CD4-positive, alpha-beta T cell treated with Interleukin-15 for 1 hour (primary cell): ENCODE measurements around the gene KCNA5.

Experiments used
- DNase-seq: peaks from one replicate; pipeline ENCODE4 v3.0.0-alpha.2; 2020

The KCNA5 gene

DNA sequence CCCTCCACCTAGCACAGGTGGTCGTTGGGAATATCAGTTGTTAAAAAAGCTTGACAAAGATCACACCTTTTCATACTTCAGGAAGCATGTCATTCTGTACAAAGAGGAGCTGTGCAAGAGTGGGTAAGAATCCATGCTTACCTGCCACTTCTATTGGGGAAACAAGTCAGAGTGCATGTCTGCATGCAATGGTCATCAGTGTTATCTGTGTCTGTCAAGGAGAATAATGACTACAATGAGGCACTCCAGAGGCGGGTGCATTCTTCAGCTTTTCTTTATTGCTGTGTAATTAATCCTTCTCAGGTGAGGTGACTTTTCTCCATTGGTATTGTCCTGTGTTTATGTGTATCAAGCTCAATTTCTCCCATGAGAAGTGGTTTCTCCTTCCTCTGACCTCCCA is 24.4 kb downstream of the KCNA5 start:
- DNase-seq = no peak

DNA sequence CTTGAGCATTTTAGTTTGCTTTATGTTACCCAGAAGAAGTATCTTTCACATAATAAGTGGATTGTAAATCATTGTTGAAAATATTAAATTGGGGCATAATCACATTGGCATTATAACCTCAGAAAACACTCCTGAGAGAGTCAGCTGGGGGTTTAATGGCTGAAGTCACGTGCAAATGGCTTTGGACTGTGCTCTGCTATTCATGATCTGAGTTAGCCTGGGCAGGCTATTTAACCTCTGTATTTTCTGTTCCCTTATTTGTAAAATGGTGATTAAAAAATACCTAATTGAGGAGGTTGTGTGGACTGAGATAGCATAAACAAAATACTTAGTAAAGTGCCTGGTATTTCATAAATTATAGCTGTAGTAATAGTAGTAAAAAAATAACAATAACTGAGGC is 24.9 kb downstream of the KCNA5 start:
- DNase-seq = no peak

DNA sequence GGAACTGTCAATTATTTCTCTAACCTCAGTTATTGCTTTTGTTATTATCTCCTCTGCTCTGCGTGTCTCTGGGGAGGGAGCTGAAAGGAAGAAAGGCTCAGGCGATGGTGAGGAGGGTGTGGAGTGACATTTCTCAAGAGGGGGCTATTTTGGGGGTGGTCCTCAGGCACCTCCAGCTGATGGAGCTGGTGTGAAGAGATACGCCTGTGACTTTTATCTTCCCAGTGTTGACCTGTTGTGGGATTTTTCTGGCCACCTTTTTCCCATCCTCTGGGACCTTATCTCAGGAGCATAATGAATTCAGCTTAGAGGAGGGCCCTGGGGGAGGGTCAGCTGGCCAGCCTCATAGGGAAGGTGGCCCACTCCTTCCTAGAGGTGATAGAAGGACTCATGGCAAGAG is 26.4 kb downstream of the KCNA5 start:
- no peak for DNase-seq

DNA sequence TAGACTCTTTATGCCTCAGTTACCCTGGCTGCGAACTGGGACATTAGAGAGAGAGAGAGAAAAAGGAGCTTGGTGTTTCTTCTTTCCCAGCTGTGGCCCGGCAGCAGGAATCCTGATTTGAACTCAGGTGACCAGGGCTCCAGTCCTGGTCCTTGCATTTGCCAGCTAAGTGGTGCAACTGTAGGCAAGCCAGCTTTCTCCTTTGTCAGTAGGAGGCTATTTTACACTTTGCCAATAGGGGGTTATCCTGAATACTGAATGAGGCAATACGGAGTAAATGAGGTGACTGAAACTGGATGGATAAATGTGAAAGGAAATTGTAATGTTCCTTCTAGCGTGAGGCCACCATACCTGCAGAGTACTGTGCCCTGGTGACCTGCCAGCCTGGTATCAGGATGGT is 27.8 kb downstream of the KCNA5 start:
- DNase-seq = no peak

DNA sequence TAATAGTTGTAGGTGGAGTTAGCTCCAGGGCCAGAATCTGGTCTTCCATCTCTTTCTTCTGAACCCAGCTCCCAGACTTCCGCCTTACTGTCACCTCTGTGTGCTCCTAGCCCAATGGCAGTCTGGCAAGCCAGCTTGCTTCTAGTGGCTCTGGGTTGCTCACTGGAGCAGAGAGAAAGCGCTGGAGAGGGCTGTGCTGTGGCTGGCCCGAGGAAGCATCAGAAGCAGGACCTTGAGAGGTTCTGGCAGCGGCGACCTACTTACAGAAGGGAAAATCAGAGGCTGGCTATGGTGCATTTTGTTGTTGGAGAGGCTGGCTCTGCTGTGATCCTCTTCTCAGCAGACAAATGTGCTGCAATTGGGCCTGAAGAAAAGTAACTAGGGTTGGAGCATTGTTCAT is 28.6 kb downstream of the KCNA5 start:
- no peak for DNase-seq

DNA sequence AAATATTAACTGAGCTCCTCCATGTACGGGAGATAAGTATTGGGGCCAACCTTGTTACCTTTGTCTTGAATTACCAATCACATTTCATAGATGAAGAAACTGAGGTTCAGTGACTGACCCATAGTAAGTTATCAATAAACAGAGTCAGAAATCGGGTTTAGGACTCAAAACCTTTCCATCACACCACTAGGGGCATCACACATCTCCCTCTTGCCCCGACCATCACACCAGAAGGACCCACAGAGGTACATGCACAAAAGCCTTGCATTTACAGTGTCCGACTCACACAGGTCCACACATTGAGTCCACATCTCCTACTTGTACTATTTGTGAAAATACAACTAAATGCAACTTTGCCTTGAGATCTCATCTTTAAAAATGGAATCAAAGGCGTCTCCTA is 29.4 kb downstream of the KCNA5 start:
- DNase-seq = no peak

DNA sequence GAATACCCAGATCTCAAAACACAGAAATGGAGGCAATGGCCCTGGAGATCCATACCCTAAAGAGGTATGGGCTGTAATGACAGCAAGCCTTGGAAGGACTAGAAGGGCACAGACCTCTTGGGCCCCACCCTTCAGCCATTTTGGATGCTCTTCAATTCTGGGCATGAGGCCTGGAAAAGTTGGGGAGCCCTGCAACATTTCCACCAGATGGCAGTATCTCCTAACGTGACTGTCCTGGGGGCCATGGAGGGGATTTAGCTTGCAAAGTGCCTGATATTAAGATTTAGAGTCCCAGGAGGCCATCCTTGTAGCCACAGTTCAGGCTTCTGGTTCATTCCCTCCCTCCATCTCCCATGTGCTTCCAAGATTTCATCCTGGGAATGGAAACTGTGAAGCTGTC is 30.2 kb downstream of the KCNA5 start:
- DNase-seq = no peak

DNA sequence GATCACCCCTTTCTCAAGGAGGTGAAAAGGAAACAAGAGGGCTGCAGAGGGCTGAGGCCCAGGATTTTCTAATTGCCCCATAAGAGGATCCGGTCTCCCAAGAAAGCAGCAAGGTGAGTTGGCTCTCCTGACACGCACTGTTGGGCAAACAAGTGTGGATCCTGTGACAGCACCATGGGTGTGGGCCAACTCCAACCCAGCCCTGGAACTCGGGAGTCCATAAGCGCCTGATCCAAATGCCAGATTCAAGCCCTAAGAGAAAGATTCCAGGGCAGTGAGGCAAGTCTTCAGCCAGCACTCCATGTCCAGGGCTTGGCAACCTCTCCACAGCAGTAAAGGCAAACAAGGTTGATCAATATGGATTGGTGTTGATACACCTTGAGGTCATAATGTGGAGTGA is 33.1 kb downstream of the KCNA5 start:
- DNase-seq = no peak

DNA sequence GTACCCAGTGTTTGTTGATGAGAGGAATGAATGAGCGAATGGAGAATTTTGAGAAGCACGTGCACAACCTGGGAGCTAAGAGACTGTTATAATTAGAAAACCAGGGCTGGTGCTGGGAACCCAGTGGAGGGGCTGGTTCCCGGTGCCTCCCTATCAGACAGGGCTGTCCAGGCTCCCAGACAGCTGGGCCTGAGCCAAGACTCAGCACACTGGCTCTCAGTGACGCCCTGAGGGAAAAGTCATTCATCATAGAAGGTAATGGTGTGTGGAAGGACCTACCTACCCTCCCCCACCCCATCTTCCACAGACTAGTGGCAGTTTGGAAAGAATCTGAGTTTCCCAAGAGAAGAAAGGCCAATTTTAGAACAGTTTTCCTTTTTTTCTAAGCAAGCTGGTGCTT is 34.7 kb downstream of the KCNA5 start:
- DNase-seq = no peak

DNA sequence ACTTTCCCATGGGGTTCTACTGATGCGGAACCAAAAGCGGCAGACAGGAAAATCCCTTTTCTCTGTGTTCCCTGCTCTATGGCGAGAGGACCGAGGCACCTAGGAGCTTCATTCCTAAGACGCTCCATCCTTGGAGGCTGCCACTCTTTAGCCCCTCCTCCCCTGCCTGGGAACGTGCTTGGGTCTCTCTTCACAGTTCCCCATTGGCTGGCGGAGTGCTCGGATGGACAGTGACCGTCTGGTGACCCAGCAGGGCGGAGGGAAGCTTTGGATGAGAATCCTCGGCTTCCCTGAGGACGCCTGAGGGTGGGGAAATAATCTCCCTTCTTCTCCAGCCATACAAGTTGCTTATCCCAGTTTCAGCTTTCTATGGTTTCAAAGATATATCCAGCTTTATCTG is 37.3 kb downstream of the KCNA5 start:
- no peak for DNase-seq

DNA sequence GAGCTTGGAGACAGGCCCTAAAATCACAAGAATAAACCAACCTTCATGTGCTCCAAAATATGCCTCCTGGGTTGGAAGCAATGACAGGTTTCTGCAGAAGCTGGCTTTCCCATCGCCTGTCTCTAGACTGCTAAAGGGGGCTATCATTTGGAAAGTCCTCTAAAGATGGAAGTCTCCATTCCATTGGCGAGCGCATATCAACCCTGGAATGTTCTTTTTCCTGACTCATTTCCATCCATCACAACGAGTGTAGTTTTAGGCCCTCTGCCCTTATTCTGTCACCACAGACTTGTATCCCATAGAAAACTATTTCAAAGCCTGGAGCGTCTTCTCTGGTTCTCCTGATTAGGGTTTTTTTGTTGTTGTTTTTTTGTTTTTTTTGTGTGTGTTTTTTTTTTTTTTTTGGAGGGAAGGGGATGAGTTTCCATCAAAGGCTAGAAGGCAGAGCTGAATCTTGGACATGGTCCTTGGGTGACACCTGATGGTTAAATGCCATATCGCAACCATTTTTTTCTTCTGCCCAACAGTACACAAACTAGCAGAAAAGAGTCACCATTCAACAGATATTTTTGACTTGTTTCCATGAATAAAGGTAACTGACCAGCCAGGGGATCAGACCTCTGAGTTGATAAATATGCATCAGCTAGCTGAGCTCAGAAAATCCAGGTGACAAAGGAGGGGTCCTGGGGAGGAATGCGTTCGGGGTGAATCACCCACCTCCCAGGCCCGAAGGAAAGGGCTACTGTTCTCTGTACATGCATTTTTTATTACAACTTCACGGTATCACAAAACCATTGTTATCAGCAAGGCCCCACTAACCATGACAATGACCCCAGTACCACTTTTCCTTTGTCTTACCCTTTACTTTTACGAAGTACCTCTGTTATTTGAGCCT is 40.5 kb downstream of the KCNA5 start:
- no peak for DNase-seq

DNA sequence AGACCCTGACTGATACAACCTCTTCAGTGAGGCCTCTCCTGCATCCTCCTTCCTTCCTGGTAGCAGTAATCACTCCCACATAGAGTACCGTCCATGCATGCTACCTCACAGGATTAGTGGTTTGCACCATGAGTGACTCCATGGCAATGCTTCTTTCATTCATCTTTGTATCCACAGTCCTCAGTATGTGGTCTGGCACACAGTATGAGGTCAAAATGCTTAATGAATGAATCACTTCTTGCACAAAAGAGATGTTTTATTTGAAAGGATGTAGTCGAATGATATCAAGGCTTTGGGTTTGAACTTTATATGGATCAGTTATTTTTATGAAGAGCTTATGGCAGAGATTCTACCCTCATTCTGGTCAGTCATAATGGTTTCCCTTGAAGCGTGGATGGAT is 42.2 kb downstream of the KCNA5 start:
- no peak for DNase-seq

DNA sequence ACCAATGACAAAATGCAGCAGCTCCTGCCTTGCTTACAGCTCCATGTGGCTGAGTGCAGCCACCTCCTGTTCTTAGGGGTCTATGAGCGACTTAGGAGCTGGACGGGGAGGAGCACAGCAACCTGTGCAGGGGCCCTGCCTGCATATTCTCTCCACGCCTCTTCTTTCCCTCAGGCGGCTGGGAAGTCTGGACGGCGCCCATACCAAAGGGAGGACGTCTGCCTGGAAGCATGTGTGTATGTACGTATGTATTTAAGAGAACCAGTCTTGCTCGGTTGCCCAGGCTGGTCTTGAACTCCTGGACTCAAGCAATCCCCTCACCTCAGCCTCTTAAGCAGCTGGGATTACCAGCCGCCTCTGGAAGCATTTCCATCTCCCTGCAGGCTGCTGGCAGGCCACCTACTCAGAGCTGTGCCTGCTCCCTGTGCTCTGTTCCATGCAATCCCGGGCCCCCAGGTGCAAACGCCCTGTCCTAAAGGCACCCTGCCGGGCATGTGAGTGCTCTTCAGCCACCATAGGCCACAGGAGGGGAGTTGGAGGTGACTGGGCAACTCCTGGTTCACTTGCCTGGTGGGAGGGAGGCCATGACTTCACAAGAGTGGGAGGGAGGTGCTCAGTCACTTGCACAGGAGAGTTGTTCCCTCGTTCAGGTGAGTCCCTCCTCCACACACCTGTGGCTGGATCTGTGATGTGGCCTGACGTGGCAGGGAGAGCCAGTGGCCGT is 44.3 kb downstream of the KCNA5 start:
- DNase-seq = no peak

DNA sequence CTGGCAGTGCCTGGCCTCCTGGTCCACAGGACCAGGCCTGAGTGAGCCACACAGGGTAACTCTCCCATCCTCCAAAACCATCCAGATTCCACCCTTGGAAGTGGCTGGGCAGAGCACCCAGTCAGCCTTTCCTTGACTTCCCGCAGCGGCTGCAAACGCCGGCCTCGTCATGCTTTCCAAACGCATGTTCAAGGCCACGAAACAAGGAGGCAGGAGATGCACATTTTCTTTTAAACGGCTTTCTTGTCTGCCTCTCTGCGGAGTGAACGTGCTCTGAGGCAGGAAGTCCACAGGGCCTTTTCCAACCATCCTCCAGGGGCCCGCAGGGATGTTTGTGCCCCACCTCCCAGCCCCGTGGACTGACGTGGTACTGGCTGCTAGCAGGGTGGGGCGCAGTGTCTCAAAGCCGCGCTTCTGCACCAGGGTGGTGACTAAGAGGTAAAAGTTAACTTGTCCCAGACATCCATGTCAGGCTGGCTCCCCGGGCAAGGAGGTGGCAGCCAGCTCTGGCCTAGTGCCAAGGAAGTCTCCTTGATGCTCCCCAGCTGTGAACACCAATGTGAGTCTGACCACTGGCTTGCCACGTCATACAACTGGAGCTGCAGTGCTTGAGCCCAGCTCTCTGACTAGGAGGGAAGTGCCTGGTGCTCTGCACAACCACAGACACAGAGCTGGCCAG is 45.0 kb downstream of the KCNA5 start:
- DNase-seq = no peak

DNA sequence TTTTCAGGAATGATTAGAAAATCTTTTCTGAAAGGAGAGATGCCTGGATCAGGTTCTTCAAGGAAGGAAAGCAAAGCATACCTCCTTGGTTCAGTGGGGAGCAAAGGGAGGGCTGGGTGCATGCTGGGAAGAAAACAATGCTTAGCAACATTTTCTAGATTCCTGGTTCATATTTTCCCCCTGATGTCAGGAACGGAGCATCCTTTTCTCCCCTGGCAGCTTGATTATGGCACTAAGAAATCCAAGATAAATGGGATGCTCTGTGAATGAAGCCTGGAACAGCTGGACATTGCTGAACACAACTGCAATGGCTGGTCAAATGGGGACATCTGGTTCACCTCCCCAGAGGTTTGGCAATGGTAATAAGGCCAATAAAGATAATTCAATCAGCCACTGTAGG is 50.9 kb downstream of the KCNA5 start:
- DNase-seq = no peak

DNA sequence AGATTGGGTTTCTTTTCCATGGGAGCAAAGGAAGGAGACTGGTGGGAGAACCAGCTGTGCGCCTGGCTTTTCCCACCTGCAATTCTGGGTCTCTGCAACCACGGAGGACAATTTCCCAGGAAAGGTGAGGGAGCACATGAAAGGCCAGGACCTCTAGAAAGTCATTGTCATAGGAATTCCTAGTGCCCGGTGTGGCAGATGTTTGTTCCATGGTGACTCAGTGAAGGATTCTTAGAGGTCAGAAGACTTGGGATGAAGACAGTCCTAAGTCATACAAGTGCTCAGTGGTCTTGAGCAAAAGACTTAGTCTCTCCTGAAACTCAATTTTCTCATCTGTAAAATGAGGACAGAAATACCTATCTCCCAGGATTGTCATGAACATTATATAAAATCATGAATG is 51.3 kb downstream of the KCNA5 start:
- no peak for DNase-seq
